ENCODE data around the gene RETREG3. TPM values are rescaled to one million over a fixed set of nuclear protein-coding genes. Genes with fewer than 3 reads are reported as not detected.
A peak's percentile ranks its signal among the peaks of the same experiment; 100 is the strongest.
"Not testable (repeated sequence)": the region's sequence is repeated elsewhere in the genome, so short reads cannot be mapped to it uniquely, and the experiment has no call there.

RETREG3 gene
- total RNA-seq, 6 experiments from 2014 or later = 31.0 to 49.4 (median 43.2) TPM

DNA sequence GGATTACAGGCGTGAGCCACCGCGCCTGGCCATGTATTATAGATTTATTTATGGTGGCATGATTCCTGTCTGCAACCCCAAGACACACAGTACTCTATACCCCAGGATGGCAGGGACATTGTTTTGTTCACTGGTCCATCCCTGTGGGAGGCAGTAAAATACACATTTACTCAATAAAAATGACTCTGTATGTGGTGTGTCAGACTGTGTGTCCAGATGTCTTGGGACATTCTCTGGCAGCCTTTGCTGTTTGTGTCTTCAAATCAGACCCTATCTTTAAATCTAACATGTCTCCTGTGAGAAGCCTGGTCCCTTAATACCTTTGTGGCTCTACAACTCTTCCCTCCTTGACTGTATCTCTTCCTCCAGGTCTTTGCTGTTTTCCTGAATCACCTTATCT is 48.9 kb downstream of the RETREG3 start:
- peaks cover 0 to 37% (median 18%) of the 10 kb centered on the region in 4 donors for H3K4me1 ChIP-seq
- no peaks in the 10 kb centered on the region for H3K9me3 ChIP-seq
- no peak overlapping the region for H3K27ac ChIP-seq
- WGBS (ENCODE audit: insufficient coverage, low coverage, low lambda C conversion rate, missing lambda C conversion rate) = 94% methylated on average over 3 of the region's 3 CpGs
- DNase-seq (no peak), ATAC-seq (no peak)
- no peak for TF ChIP-seq POLR2A (IDR thresholded peaks at IDR 0.05)
- TF ChIP-seq, protein P1, sequence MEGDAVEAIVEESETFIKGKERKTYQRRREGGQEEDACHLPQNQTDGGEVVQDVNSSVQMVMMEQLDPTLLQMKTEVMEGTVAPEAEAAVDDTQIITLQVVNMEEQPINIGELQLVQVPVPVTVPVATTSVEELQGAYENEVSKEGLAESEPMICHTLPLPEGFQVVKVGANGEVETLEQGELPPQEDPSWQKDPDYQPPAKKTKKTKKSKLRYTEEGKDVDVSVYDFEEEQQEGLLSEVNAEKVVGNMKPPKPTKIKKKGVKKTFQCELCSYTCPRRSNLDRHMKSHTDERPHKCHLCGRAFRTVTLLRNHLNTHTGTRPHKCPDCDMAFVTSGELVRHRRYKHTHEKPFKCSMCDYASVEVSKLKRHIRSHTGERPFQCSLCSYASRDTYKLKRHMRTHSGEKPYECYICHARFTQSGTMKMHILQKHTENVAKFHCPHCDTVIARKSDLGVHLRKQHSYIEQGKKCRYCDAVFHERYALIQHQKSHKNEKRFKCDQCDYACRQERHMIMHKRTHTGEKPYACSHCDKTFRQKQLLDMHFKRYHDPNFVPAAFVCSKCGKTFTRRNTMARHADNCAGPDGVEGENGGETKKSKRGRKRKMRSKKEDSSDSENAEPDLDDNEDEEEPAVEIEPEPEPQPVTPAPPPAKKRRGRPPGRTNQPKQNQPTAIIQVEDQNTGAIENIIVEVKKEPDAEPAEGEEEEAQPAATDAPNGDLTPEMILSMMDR (IDR thresholded peaks at IDR 0.05) = no peak
- H3K4me3 ChIP-seq = no peak overlapping the region
- intact Hi-C loops (cut with DNase I) = no loop called here
- H3K27me3 ChIP-seq = no peaks in the 10 kb centered on the region
- H3K36me3 ChIP-seq = peaks cover 0 to 3% (median 1%) of the 10 kb centered on the region in 4 donors

DNA sequence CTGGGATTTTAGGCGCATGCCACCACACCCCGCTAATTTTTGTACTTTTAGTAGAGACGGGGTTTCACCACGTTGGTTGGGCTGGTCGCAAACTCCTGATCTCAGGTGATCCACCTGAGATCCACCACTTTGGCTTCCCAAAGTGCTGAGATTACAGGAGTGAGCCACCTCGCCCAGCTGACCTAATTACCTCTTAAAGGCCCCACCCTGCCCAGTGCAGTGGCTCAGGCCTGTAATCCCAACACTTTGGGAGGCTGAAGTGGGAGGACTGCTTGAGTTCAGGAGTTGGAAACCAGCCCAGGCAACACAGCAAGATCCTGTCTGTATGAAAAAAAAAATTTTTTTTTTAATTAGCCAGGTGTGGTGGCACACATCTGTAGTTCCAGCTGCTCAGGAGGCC is 50.1 kb downstream of the RETREG3 start:
- no peaks in the 10 kb centered on the region for H3K9me3 ChIP-seq
- no peak overlapping the region for H3K27ac ChIP-seq
- intact Hi-C loops (cut with DNase I) = no loop called here
- H3K36me3 ChIP-seq = no peaks in the 10 kb centered on the region
- DNase-seq = no peak
- WGBS (ENCODE audit: insufficient coverage, low coverage, low lambda C conversion rate, missing lambda C conversion rate) = 85% methylated on average over 5 of the region's 6 CpGs
- no peak overlapping the region for H3K4me3 ChIP-seq
- ATAC-seq = no peak
- no peaks in the 10 kb centered on the region for H3K27me3 ChIP-seq
- peaks cover 0 to 28% (median 14%) of the 10 kb centered on the region in 4 donors for H3K4me1 ChIP-seq
- TF ChIP-seq POLR2A (IDR thresholded peaks at IDR 0.05) = no peak
- TF ChIP-seq, protein P1 (IDR thresholded peaks at IDR 0.05) = no peak

DNA sequence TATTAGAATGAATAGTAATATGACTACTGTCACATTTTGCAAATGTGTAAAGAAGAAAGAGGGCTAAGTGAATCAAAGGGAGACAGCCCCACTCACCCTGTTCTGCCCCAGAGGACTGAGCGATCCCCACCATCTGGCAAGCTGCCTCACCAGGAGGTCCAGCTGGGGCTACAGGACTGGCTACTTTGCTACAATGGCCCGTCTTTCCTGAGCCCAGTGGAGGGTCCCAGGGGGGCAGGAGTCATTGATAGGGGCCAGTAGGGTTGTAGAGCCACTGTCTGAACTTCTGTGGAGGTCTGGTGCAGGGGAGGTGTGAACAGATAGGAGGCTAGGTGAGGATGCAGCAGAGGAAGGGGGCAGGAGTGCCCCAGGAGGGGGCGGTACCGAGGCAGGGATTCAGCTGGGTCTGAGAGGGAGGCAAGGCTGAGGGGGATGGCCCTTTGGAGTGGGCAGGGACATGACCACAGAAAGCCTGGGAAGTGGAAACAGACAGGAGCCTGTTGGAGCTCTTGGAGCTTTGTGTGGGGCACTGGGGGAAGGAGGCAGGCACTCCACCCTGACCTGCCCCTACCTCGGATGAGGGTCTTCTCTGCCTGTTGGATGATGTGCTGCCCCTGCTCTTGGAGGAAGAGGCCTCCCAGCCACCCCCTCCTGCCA is 53.1 kb downstream of the RETREG3 start:
- H3K27me3 ChIP-seq; H3K9me3 ChIP-seq; H3K4me3 ChIP-seq; DNase-seq; H3K27ac ChIP-seq; H3K36me3 ChIP-seq; intact Hi-C loops (cut with DNase I): not testable (repeated sequence)
- H3K4me1 ChIP-seq = peaks cover 0 to 12% (median 4%) of the 10 kb centered on the region in 4 donors
- peak in 2 of 4 donors; percentile 2 to 5 for ATAC-seq
- WGBS (ENCODE audit: insufficient coverage, low coverage, low lambda C conversion rate, missing lambda C conversion rate) = 58% methylated on average over 4 of the region's 5 CpGs

DNA sequence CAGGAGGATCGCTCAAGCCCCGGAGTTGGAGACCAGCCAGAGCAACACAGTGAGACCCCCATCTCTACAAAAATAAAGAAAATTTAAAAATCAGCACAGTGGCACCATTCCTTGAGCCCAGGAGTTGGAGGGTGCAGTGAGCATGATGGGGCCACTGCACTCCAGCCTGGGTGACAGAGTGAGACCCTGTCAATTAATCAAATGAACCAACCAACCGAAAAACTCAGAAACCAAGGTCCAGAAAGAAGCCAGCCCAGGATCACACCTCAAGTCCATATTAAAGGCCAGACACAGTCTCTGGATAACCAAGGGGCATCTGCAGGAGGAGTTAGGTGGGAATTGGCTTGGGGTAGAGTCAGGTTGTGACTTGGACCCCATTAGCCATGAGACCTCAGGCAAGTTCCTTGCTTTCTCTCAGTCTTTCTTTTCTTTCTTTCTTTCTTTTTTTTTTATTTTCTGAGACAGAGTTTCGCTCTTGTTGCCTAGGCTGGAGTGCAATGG is 54.0 kb downstream of the RETREG3 start:
- Histone ChIP-seq H3K36me3 (no peaks in the 10 kb centered on the region), H3K4me1 (peaks cover 0 to 12% (median 4%) of the 10 kb centered on the region in 4 donors), H3K9me3 (no peaks in the 10 kb centered on the region), H3K27me3 (no peaks in the 10 kb centered on the region), H3K4me3 (peak overlapping the region; percentile 89 to 92 (median 89)), H3K27ac (peak overlapping the region; percentile 82 to 84 (median 82))
- TF ChIP-seq POLR2A (IDR thresholded peaks at IDR 0.05) = no peak
- TF ChIP-seq, protein P1 (IDR thresholded peaks at IDR 0.05) = no peak
- DNase-seq = no peak
- 0% methylated on average over 1 of the region's 4 CpGs for WGBS (ENCODE audit: insufficient coverage, low coverage, low lambda C conversion rate, missing lambda C conversion rate)
- ATAC-seq = peak in 1 of 4 donors; percentile 3
- intact Hi-C loops (cut with DNase I) = no loop called here

All from right lobe of liver (tissue), 6 donors.